Adrenal gland (tissue), 12 donors: ENCODE results near the gene MCRIP1. TPM values are rescaled to one million over a fixed set of nuclear protein-coding genes. Genes with fewer than 3 reads are reported as not detected.

Experiments
- DNase-seq, 7 donors: peaks; one replicate each; pipeline ENCODE4 v3.0.0-alpha.2; 2019 to 2020
- H3K27ac ChIP-seq, 5 donors: fragments of 200-600 bp; sonication (generic) in 4 of 5; 1 replicate in 3 of 5; 2 replicates in 2 of 5; pipeline versions ENCODE4 v1.5.1 to v1.8.0; 2016 to 2020; ENCODE audit warnings: mild to moderate bottlenecking in 1 of 5
- H3K27me3 ChIP-seq: fragments of 200-600 bp; 2 replicates; pipeline ENCODE4 v1.8.0; 2021
- H3K36me3 ChIP-seq, 2 donors: fragments of 200-600 bp; replicated peaks in 1 of 2; 1 replicate in 1 of 2; 2 replicates in 1 of 2; pipeline versions ENCODE4 v1.5.1 to v1.8.0; 2018 to 2022
- H3K4me1 ChIP-seq, 2 donors: fragments of 200-600 bp; replicated peaks in 1 of 2; 1 replicate in 1 of 2; 2 replicates in 1 of 2; pipeline versions ENCODE4 v1.5.1 to v1.8.0; 2018 to 2021
- H3K4me3 ChIP-seq, 4 donors: fragments of 200-600 bp; sonication (generic) in 3 of 4; one replicate each; pipeline ENCODE4 v1.5.1; 2016 to 2018
- H3K9me3 ChIP-seq, 3 donors: fragments of 200-600 bp; sonication (generic) in 1 of 3; replicated peaks in 1 of 3; 1 replicate in 2 of 3; 2 replicates in 1 of 3; pipeline versions ENCODE4 v1.5.1 to v1.8.0; 2016 to 2021
- CTCF ChIP-seq, 6 experiments: fragments of 450-650 bp in 4 of 6; fragments of 200-600 bp in 2 of 6; sonication (generic) in 1 of 6; IDR thresholded peaks; 1 replicate in 5 of 6; 2 replicates in 1 of 6; pipeline versions ENCODE4 v1.5.1 to v1.8.0; 2016 to 2021; ENCODE audit warnings: antibody characterized with exemption in 6 of 6, mild to moderate bottlenecking in 2 of 6, moderate library complexity in 1 of 6
- POLR2A ChIP-seq, 2 donors: fragments of 450-650 bp; IDR thresholded peaks; one replicate each; pipeline ENCODE4 v1.6.1; 2017; ENCODE audit warnings: antibody characterized with exemption in 2 of 2, mild to moderate bottlenecking in 2 of 2, moderate library complexity in 1 of 2
- WGBS, 4 donors: extraction: QIAGEN DNeasy Blood & Tissue Kit in 2 of 4; methylation state at CpG; one replicate each; pipeline versions ENCODE4 v1.1.5 to v1.1.7; 2013 to 2017; 5-methylcytosine and 5-hydroxymethylcytosine counted together
- intact Hi-C, 2 donors: fragments of 100-400 bp; cut with DNase I; formaldehyde crosslinking; loops; one replicate each; pipeline versions ENCODE4 v1.14.1 to v1.15.0; 2022 to 2023
- polyA plus RNA-seq, 3 donors: library from polyadenylated mRNA; stranded (reverse); fragments of 200-250 nt in 2 of 3; fragments of 350-450 nt in 1 of 3; fragmentation: Illumina TruSeq in 1 of 3; extraction: RNeasy Lipid Tissue Mini Kit (QIAGEN cat#74804) in 1 of 3; gene quantifications; one replicate each; pipeline ENCODE4 v1.2.3, GENCODE V29; 2013 to 2014
- total RNA-seq, 9 donors: library from RNA; depleted of rRNA in 4 of 9; stranded (reverse); fragments of >200 nt in 4 of 9; fragments of 120-200 nt in 1 of 9; fragmentation: NEBNext Ultra II Directional in 1 of 9; extraction: Animal tissue kit (Norgen Biotek cat#: 25700) in 1 of 9; gene quantifications; one replicate each; pipeline versions ENCODE4 v1.1.0 to v1.2.4, GENCODE V29; 2013 to 2023
- donor health status: healthy with polysubstance abuse.
- donor health status: Bipolar disorder and iron deficiency.
- donor health status: DM: yes; HTN: yes; CAD: no.
- donor health status: DM: no; HTN: no; CAD: no.
- donor health status: DM: no; HTN: no; CAD: no.
- donor health status: DM: yes; HTN: yes; CAD: no.

Gene MCRIP1
- total and polyA plus RNA-seq, 12 donors = 5.0 to 248 (median 82.6) TPM

- no peak for TF ChIP-seq POLR2A (IDR thresholded peaks at IDR 0.05)
- TF ChIP-seq CTCF (IDR thresholded peaks at IDR 0.05) = no peak
- 78 to 84% (median 81%) methylated on average over 13 to 45 of the region's 45 CpGs for WGBS, 4 donors
- no peak for DNase-seq
- Histone ChIP-seq H3K9me3 (no peaks in the 10 kb centered on the region), H3K4me3 (no peak overlapping the region), H3K36me3 (no peaks in the 10 kb centered on the region), H3K27ac (no peak overlapping the region), H3K4me1 (no peaks in the 10 kb centered on the region), H3K27me3 (peaks cover 7% of the 10 kb centered on the region)
- intact Hi-C loops = no loop called here
Measured at GRCh38 chr17:81812571-81813370, 20.3 kb downstream of the MCRIP1 start.

GRCh38 chr17:81811705-81812570 is 21.2 kb downstream of the MCRIP1 start:
- Histone ChIP-seq H3K9me3 (no peaks in the 10 kb centered on the region), H3K27me3 (peaks cover 7% of the 10 kb centered on the region), H3K4me1 (no peaks in the 10 kb centered on the region), H3K36me3 (no peaks in the 10 kb centered on the region), H3K4me3 (no peak overlapping the region), H3K27ac (no peak overlapping the region)
- no peak for TF ChIP-seq POLR2A (IDR thresholded peaks at IDR 0.05)
- TF ChIP-seq CTCF (IDR thresholded peaks at IDR 0.05) = no peak
- peak in 1 of 7 donors; percentile 70 for DNase-seq
- 44 to 77% (median 70%) methylated on average over 5 to 24 of the region's 24 CpGs for WGBS, 4 donors
- intact Hi-C loops = no loop called here

- no peak for TF ChIP-seq CTCF (IDR thresholded peaks at IDR 0.05)
- TF ChIP-seq POLR2A (IDR thresholded peaks at IDR 0.05) = no peak
Measured at GRCh38 chr17:81810892-81811704, 22.0 kb downstream of the MCRIP1 start.

GRCh38 chr17:81810476-81810875 is 22.6 kb downstream of the MCRIP1 start:
- H3K9me3 ChIP-seq = no peaks in the 10 kb centered on the region
- no peak for DNase-seq
- no peak for TF ChIP-seq POLR2A (IDR thresholded peaks at IDR 0.05)
- TF ChIP-seq CTCF (IDR thresholded peaks at IDR 0.05) = no peak
- H3K27me3 ChIP-seq = peaks cover 13% of the 10 kb centered on the region
- H3K4me1 ChIP-seq = no peaks in the 10 kb centered on the region
- H3K4me3 ChIP-seq = no peak overlapping the region
- intact Hi-C loops = no loop called here
- 65 to 73% (median 69%) methylated on average over 6 to 8 of the region's 8 CpGs for WGBS, 4 donors
- H3K36me3 ChIP-seq = no peaks in the 10 kb centered on the region
- no peak overlapping the region for H3K27ac ChIP-seq

More at GRCh38 chr17:81810892-81811704, 22.0 kb downstream of the MCRIP1 start:
- H3K36me3 ChIP-seq = no peaks in the 10 kb centered on the region
- no peak overlapping the region for H3K27ac ChIP-seq
- DNase-seq = no peak
- intact Hi-C loops = no loop called here
- no peaks in the 10 kb centered on the region for H3K9me3 ChIP-seq
- H3K4me1 ChIP-seq = no peaks in the 10 kb centered on the region
- WGBS, 4 donors = 78 to 82% (median 81%) methylated on average over 12 to 42 of the region's 42 CpGs
- H3K4me3 ChIP-seq = no peak overlapping the region
- peaks cover 7% of the 10 kb centered on the region for H3K27me3 ChIP-seq
